ENCODE results near the gene SHISA7. TPM values are rescaled to one million over a fixed set of nuclear protein-coding genes. Genes with fewer than 3 reads are reported as not detected.

SHISA7 gene
- total and polyA plus RNA-seq, 2 of the 4 experiments (the other 2 are of a cell fraction): not detected

DNA sequence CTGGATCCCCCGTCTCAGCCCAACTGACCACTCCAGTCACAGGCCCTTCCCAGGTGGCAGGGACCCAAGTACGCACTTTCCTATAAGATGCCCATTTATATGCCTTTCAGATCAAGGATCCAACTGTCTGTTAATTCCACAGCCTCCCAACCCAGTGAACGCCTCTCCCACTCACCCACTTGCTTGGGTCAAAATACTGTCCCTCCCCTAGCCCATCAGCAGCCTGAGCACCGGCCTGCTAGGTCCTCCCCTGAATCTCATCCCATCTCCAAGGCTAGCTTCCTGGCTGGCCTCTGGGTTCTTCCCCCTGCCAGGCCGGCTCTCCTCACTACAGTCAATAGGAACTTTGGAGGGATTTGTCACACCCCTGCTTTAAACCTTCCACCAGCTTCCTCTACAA is 37.5 kb downstream of the SHISA7 start:
- peak overlapping the region; percentile 64; the same call in 1 of the 2 replicates for H3K4me3 ChIP-seq (ENCODE audit: insufficient read depth, low read depth, low read length)
- DNase-seq: no peak
- H2BK20ac ChIP-seq (ENCODE audit: low read depth, low read length): no peak overlapping the region
- ChIA-PET POLR2A (ENCODE audit: unreplicated experiment) (interaction anchor here (1.0 kb wide), 1 partner anchor 104 kb away, joined by 4 read pairs; no protein-coding TSS in a partner anchor), CTCF (no interaction called here)
- H4K8ac ChIP-seq (ENCODE audit: low read depth in 2 of 2, low read length in 2 of 2): no peak overlapping the region
- H3K23ac ChIP-seq (ENCODE audit: low read depth, low read length): peak overlapping the region; percentile 96; the same call in 1 of the 2 replicates
- H3K14ac ChIP-seq (replicated peaks; ENCODE audit: low read depth, low read length): 0 out of 2 replicates have a peak overlapping the region, but pooled peaks have one; percentile 40
- H4K20me1 ChIP-seq (ENCODE audit: insufficient read depth, low read length): peaks cover 55% of the 10 kb centered on the region
- H2AFZ ChIP-seq (replicated peaks; ENCODE audit: low read length, poor library complexity): no peak overlapping the region
- H3K9me3 ChIP-seq (ENCODE audit: control insufficient read depth, insufficient read depth, low read length): no peaks in the 10 kb centered on the region
- ATAC-seq (ENCODE audit: low read depth): no peak
- H3K36me3 ChIP-seq (ENCODE audit: control insufficient read depth, insufficient read depth, low read length): peaks cover 39% of the 10 kb centered on the region
- BruUV-seq (replicated peaks): no TSS peak
- H3K9ac ChIP-seq (ENCODE audit: low read depth, low read length): peak overlapping the region; percentile 76
- no peak overlapping the region for H4K5ac ChIP-seq (ENCODE audit: low read depth, low read length)
- no peak overlapping the region for H2BK15ac ChIP-seq (ENCODE audit: low read depth, low read length)
- in situ Hi-C loops (cut with MboI; ENCODE audit: low sequenced_read_pairs) (no loop called here), intact Hi-C loops (cut with micrococcal nuclease) (loop anchor here (5.0 kb wide), 1 partner anchor 97 kb away; no protein-coding TSS in a partner anchor), dilution Hi-C loops (cut with HindIII; ENCODE audit: low sequenced_read_pairs, unreplicated experiment) (no loop called here)
- peak overlapping the region; percentile 98 for H3K4me2 ChIP-seq (ENCODE audit: low read depth, low read length)
- H2AK9ac ChIP-seq (replicated peaks; ENCODE audit: low read depth, low read length, poor library complexity): no peak overlapping the region
- no peak overlapping the region for H2BK120ac ChIP-seq (ENCODE audit: low read depth, low read length)
- H3K56ac ChIP-seq (ENCODE audit: extremely low read depth, insufficient read depth, low read length): no peak overlapping the region
- WGBS, 2 experiments (ENCODE audit: extremely low coverage in 2 of 2, insufficient read length in 1 of 2): 87% methylated on average over 5 of the region's 5 CpGs; no CpG with 5 or more reads in 1 of the 2 experiments
- no peak overlapping the region for H3K27ac ChIP-seq (ENCODE audit: insufficient read depth, low read length)
- peaks cover 7 to 50% of the 10 kb centered on the region in 2 experiments for H3K79me1 ChIP-seq (ENCODE audit: low read depth in 1 of 2, low read length in 2 of 2)
- no peak overlapping the region; the same call in 1 of the 2 replicates for H3K4ac ChIP-seq (ENCODE audit: low read depth, low read length)
- no peaks in the 10 kb centered on the region for H3K27me3 ChIP-seq (ENCODE audit: control insufficient read depth, insufficient read depth, low read length)
- H3K4me1 ChIP-seq (ENCODE audit: control insufficient read depth, insufficient read depth, low read length): peaks cover 17% of the 10 kb centered on the region
- H3K9me1 ChIP-seq (ENCODE audit: insufficient read depth, low read length): peaks cover 19% of the 10 kb centered on the region
- no peak overlapping the region for H2BK5ac ChIP-seq (ENCODE audit: low read depth, low read length, poor library complexity, severe bottlenecking)
- H4K91ac ChIP-seq (ENCODE audit: insufficient read depth, low read depth, low read length): no peak overlapping the region
- no peak overlapping the region for H2AK5ac ChIP-seq (ENCODE audit: low read depth, low read length)
- H3K18ac ChIP-seq (ENCODE audit: low read depth, low read length): no peak overlapping the region
- TF ChIP-seq POLR2A (IDR thresholded peaks at IDR 0.05; ENCODE audit: low read depth, low read length) (0 out of 2 replicates have a peak, but pooled peaks have one; percentile 7), RAD21 (IDR thresholded peaks at IDR 0.05; ENCODE audit: low read length) (no peak), MAFK (IDR thresholded peaks at IDR 0.05; ENCODE audit: low read depth, low read length) (no peak)

Measured in IMR-90 (cell line).